ENCODE data around the gene TRAF2. TPM values are rescaled to one million over a fixed set of nuclear protein-coding genes. Genes with fewer than 3 reads are reported as not detected.

The TRAF2 gene
- total RNA-seq, 5 donors from 2014 or later (not counting 1 experiment from before 2014, with no cell fraction given), result 20.9 to 38.7 (median 33.7) TPM

- POLR2A ChIA-PET, result no interaction called here
- DNase-seq (no peak), ATAC-seq (replicated peaks in 1 of 4) (no peak)
- CTCF ChIA-PET, result no interaction called here
- Histone ChIP-seq H3K9me3 (no peaks in the 10 kb centered on the region), H3K4me1 (ENCODE audit: control insufficient read depth in 1 of 2, extremely low read depth in 1 of 2, insufficient read depth in 2 of 2, low read length in 2 of 2) (peaks cover 7 to 89% of the 10 kb centered on the region in 2 experiments), H3K27me3 (replicated peaks in 1 of 2; ENCODE audit: control insufficient read depth in 2 of 2, extremely low read depth in 1 of 2, insufficient read depth in 2 of 2, low read length in 1 of 2) (no peaks in the 10 kb centered on the region), H3K4me3 (ENCODE audit: control insufficient read depth in 1 of 2, extremely low read depth in 1 of 2, low read length in 1 of 2) (no peak overlapping the region), H3K36me3 (ENCODE audit: control insufficient read depth in 2 of 2, extremely low read depth in 1 of 2, insufficient read depth in 1 of 2, low read length in 1 of 2) (no peaks in the 10 kb centered on the region), H3K27ac (ENCODE audit: low read length) (peak overlapping the region; percentile 38)
- Mint-ChIP-seq H3K27me3 (no peaks in the 10 kb centered on the region), H3K36me3 (no peaks in the 10 kb centered on the region), H3K4me3 (no peak overlapping the region), H3K9me3 (no peaks in the 10 kb centered on the region), H3K27ac (peak overlapping the region in 1 of 2 donors; percentile 66), H3K4me1 (peaks cover 21 to 56% (median 45%) of the 10 kb centered on the region in 3 donors)
- 82% methylated on average over 12 of the region's 23 CpGs for WGBS (ENCODE audit: insufficient coverage)
Observed at GRCh38 chr9:136961279-136962065, 75.2 kb downstream of the TRAF2 start.

- H3K4me3 ChIP-seq (ENCODE audit: control insufficient read depth in 1 of 2, extremely low read depth in 1 of 2, low read length in 1 of 2), result no peak overlapping the region
- CTCF ChIA-PET, result no interaction called here
- peaks cover 7 to 91% of the 10 kb centered on the region in 2 experiments for H3K4me1 ChIP-seq (ENCODE audit: control insufficient read depth in 1 of 2, extremely low read depth in 1 of 2, insufficient read depth in 2 of 2, low read length in 2 of 2)
- Mint-ChIP-seq H3K27ac (peak overlapping the region; percentile 66 to 78), H3K9me3 (no peaks in the 10 kb centered on the region), H3K27me3 (no peaks in the 10 kb centered on the region), H3K4me3 (no peak overlapping the region), H3K4me1 (peaks cover 22 to 58% (median 46%) of the 10 kb centered on the region in 3 donors), H3K36me3 (no peaks in the 10 kb centered on the region)
- no peak overlapping the region for H3K27ac ChIP-seq (ENCODE audit: low read length)
- POLR2A ChIA-PET, result no interaction called here
- WGBS (ENCODE audit: insufficient coverage), result 93% methylated on average over 3 of the region's 9 CpGs
- no peak for ATAC-seq (replicated peaks in 1 of 4)
- no peak for DNase-seq
- no peaks in the 10 kb centered on the region for H3K36me3 ChIP-seq (ENCODE audit: control insufficient read depth in 2 of 2, extremely low read depth in 1 of 2, insufficient read depth in 1 of 2, low read length in 1 of 2)
- H3K27me3 ChIP-seq (replicated peaks in 1 of 2; ENCODE audit: control insufficient read depth in 2 of 2, extremely low read depth in 1 of 2, insufficient read depth in 2 of 2, low read length in 1 of 2), result no peaks in the 10 kb centered on the region
- no peaks in the 10 kb centered on the region for H3K9me3 ChIP-seq
Observed at GRCh38 chr9:136962163-136962562, 75.8 kb downstream of the TRAF2 start.

- no peak for ATAC-seq (replicated peaks in 1 of 4)
- Mint-ChIP-seq H3K9me3 (no peaks in the 10 kb centered on the region), H3K27ac (peak overlapping the region; percentile 78 to 83), H3K27me3 (no peaks in the 10 kb centered on the region), H3K36me3 (no peaks in the 10 kb centered on the region), H3K4me1 (peaks cover 22 to 60% (median 46%) of the 10 kb centered on the region in 3 donors), H3K4me3 (peak overlapping the region in 1 of 3 donors; percentile 22)
- WGBS (ENCODE audit: insufficient coverage), result 80% methylated on average over 8 of the region's 11 CpGs
- Histone ChIP-seq H3K27ac (ENCODE audit: low read length) (no peak overlapping the region), H3K36me3 (ENCODE audit: control insufficient read depth in 2 of 2, extremely low read depth in 1 of 2, insufficient read depth in 1 of 2, low read length in 1 of 2) (no peaks in the 10 kb centered on the region), H3K9me3 (no peaks in the 10 kb centered on the region), H3K4me1 (ENCODE audit: control insufficient read depth in 1 of 2, extremely low read depth in 1 of 2, insufficient read depth in 2 of 2, low read length in 2 of 2) (peaks cover 7 to 88% of the 10 kb centered on the region in 2 experiments), H3K4me3 (ENCODE audit: control insufficient read depth in 1 of 2, extremely low read depth in 1 of 2, low read length in 1 of 2) (no peak overlapping the region), H3K27me3 (replicated peaks in 1 of 2; ENCODE audit: control insufficient read depth in 2 of 2, extremely low read depth in 1 of 2, insufficient read depth in 2 of 2, low read length in 1 of 2) (no peaks in the 10 kb centered on the region)
- DNase-seq, result no peak
- POLR2A ChIA-PET, result no interaction called here
- CTCF ChIA-PET, result no interaction called here
Observed at GRCh38 chr9:136962701-136963248, 76.5 kb downstream of the TRAF2 start.

- Mint-ChIP-seq H3K9me3 (no peaks in the 10 kb centered on the region), H3K27me3 (no peaks in the 10 kb centered on the region), H3K27ac (peak overlapping the region; percentile 78 to 83), H3K4me3 (peak overlapping the region in 1 of 3 donors; percentile 22), H3K4me1 (peaks cover 22 to 58% (median 43%) of the 10 kb centered on the region in 3 donors), H3K36me3 (no peaks in the 10 kb centered on the region)
- no peaks in the 10 kb centered on the region for H3K9me3 ChIP-seq
- ATAC-seq (replicated peaks in 1 of 4) (no peak), DNase-seq (no peak)
- H3K27me3 ChIP-seq (replicated peaks in 1 of 2; ENCODE audit: control insufficient read depth in 2 of 2, extremely low read depth in 1 of 2, insufficient read depth in 2 of 2, low read length in 1 of 2), result no peaks in the 10 kb centered on the region
- peaks cover 7 to 85% of the 10 kb centered on the region in 2 experiments for H3K4me1 ChIP-seq (ENCODE audit: control insufficient read depth in 1 of 2, extremely low read depth in 1 of 2, insufficient read depth in 2 of 2, low read length in 2 of 2)
- H3K36me3 ChIP-seq (ENCODE audit: control insufficient read depth in 2 of 2, extremely low read depth in 1 of 2, insufficient read depth in 1 of 2, low read length in 1 of 2), result no peaks in the 10 kb centered on the region
- ChIA-PET POLR2A (no interaction called here), CTCF (no interaction called here)
- WGBS (ENCODE audit: insufficient coverage), result 95% methylated on average over 10 of the region's 15 CpGs
- no peak overlapping the region for H3K4me3 ChIP-seq (ENCODE audit: control insufficient read depth in 1 of 2, extremely low read depth in 1 of 2, low read length in 1 of 2)
- H3K27ac ChIP-seq (ENCODE audit: low read length), result no peak overlapping the region
Observed at GRCh38 chr9:136963341-136963740, 77.0 kb downstream of the TRAF2 start.

- Mint-ChIP-seq H3K27ac (no peak overlapping the region), H3K4me1 (peaks cover 22 to 56% (median 43%) of the 10 kb centered on the region in 3 donors), H3K4me3 (no peak overlapping the region), H3K36me3 (no peaks in the 10 kb centered on the region), H3K9me3 (no peaks in the 10 kb centered on the region), H3K27me3 (no peaks in the 10 kb centered on the region)
- CTCF ChIA-PET, result no interaction called here
- Histone ChIP-seq H3K27me3 (replicated peaks in 1 of 2; ENCODE audit: control insufficient read depth in 2 of 2, extremely low read depth in 1 of 2, insufficient read depth in 2 of 2, low read length in 1 of 2) (no peaks in the 10 kb centered on the region), H3K4me1 (ENCODE audit: control insufficient read depth in 1 of 2, extremely low read depth in 1 of 2, insufficient read depth in 2 of 2, low read length in 2 of 2) (peaks cover 7 to 81% of the 10 kb centered on the region in 2 experiments), H3K4me3 (ENCODE audit: control insufficient read depth in 1 of 2, extremely low read depth in 1 of 2, low read length in 1 of 2) (no peak overlapping the region), H3K9me3 (no peaks in the 10 kb centered on the region), H3K27ac (ENCODE audit: low read length) (peak overlapping the region; percentile 34), H3K36me3 (ENCODE audit: control insufficient read depth in 2 of 2, extremely low read depth in 1 of 2, insufficient read depth in 1 of 2, low read length in 1 of 2) (no peaks in the 10 kb centered on the region)
- ATAC-seq (replicated peaks in 1 of 4) (no peak), DNase-seq (no peak)
- POLR2A ChIA-PET, result no interaction called here
- 94% methylated on average over 5 of the region's 12 CpGs for WGBS (ENCODE audit: insufficient coverage)
Observed at GRCh38 chr9:136963751-136964150, 77.4 kb downstream of the TRAF2 start.

- Histone ChIP-seq H3K9me3 (no peaks in the 10 kb centered on the region), H3K27me3 (replicated peaks in 1 of 2; ENCODE audit: control insufficient read depth in 2 of 2, extremely low read depth in 1 of 2, insufficient read depth in 2 of 2, low read length in 1 of 2) (no peaks in the 10 kb centered on the region), H3K4me1 (ENCODE audit: control insufficient read depth in 1 of 2, extremely low read depth in 1 of 2, insufficient read depth in 2 of 2, low read length in 2 of 2) (peaks cover 7 to 77% of the 10 kb centered on the region in 2 experiments), H3K36me3 (ENCODE audit: control insufficient read depth in 2 of 2, extremely low read depth in 1 of 2, insufficient read depth in 1 of 2, low read length in 1 of 2) (no peaks in the 10 kb centered on the region), H3K27ac (ENCODE audit: low read length) (peak overlapping the region; percentile 52), H3K4me3 (ENCODE audit: control insufficient read depth in 1 of 2, extremely low read depth in 1 of 2, low read length in 1 of 2) (no peak overlapping the region)
- DNase-seq (no peak), ATAC-seq (replicated peaks in 1 of 4) (no peak)
- H3K36me3 Mint-ChIP-seq, result no peaks in the 10 kb centered on the region
- POLR2A ChIA-PET, result no interaction called here
- no peaks in the 10 kb centered on the region for H3K9me3 Mint-ChIP-seq
- CTCF ChIA-PET, result no interaction called here
- peaks cover 22 to 53% (median 43%) of the 10 kb centered on the region in 3 donors for H3K4me1 Mint-ChIP-seq
- peak overlapping the region in 1 of 2 donors; percentile 52 for H3K27ac Mint-ChIP-seq
- no peaks in the 10 kb centered on the region for H3K27me3 Mint-ChIP-seq
- 76% methylated on average over 13 of the region's 22 CpGs for WGBS (ENCODE audit: insufficient coverage)
- peak overlapping the region in 1 of 3 donors; percentile 42 for H3K4me3 Mint-ChIP-seq
Observed at GRCh38 chr9:136964171-136964689, 77.9 kb downstream of the TRAF2 start.

All from T-cell (primary cell).